ENCODE results near the gene LYPD4. TPM values are rescaled to one million over a fixed set of nuclear protein-coding genes. Genes with fewer than 3 reads are reported as not detected.

Gene LYPD4, protein sequence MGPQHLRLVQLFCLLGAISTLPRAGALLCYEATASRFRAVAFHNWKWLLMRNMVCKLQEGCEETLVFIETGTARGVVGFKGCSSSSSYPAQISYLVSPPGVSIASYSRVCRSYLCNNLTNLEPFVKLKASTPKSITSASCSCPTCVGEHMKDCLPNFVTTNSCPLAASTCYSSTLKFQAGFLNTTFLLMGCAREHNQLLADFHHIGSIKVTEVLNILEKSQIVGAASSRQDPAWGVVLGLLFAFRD
- total RNA-seq (2014; rRNA removed; shearing (Covaris generic)) (not detected in 2 replicates), total RNA-seq (2022) (not detected in 2 replicates), Bru-seq, nascent RNA (not detected), BruChase-seq, experiment 1, labeled RNA remaining after a 6-hour chase (not detected), BruChase-seq, experiment 2, labeled RNA remaining after a 2-hour chase (not detected)
- long read RNA-seq, result 0 reads

DNA sequence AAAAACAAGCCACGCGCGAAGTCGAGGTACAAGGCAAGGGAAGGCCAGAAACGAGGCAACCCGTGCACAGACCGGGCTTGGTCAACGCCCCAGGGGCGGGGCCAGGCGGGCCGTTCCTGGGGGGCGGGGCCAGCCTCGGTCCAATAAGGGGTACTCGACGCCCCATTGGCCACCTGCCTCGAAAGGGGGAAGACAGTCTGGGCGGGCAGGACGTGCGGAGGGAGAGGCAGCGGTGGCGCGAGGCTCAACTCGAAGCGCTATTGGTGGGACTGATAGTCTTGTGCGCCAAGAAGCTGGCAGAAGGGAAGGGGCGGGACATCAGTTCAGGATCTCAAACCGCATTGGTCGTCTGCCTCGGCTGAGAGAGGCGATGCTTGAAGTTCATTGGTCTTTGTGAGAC is at the start of gene LYPD4:
LYPD4 (minus strand) TSS at position 83 of the 400 bp plus-strand sequence. CDS start 5,398 bp downstream, outside the sequence.
- Histone ChIP-seq H3K79me2 (ENCODE audit: insufficient read depth, low read depth, low read length) (no peaks in the 10 kb centered on the region), H3K4me3 (ENCODE audit: low read depth, low read length, poor library complexity, severe bottlenecking) (no peak within 1 kb of the TSS), H3K4me1 (ENCODE audit: insufficient read depth, low read length, poor library complexity, severe bottlenecking) (peaks cover 5% of the 10 kb centered on the region), H3K9me3 (ENCODE audit: low read length) (no peaks in the 10 kb centered on the region), H2AFZ (ENCODE audit: low read length) (no peak within 1 kb of the TSS), H3K9me2 (ENCODE audit: insufficient read depth, low read length) (no peaks in the 10 kb centered on the region), H3K27ac (ENCODE audit: low read depth, low read length, poor library complexity, severe bottlenecking) (no peak within 1 kb of the TSS), H3K36me3 (ENCODE audit: insufficient read depth, low read length) (no peaks in the 10 kb centered on the region), H4K20me1 (ENCODE audit: insufficient read depth, low read length) (no peaks in the 10 kb centered on the region), H3K4me2 (ENCODE audit: low read length) (no peak within 1 kb of the TSS)
- no peak for TF ChIP-seq EZH2phosphoT487 (IDR thresholded peaks at IDR 0.05; ENCODE audit: borderline replicate concordance, low read depth, low read length)
- TF ChIP-seq, protein P1, sequence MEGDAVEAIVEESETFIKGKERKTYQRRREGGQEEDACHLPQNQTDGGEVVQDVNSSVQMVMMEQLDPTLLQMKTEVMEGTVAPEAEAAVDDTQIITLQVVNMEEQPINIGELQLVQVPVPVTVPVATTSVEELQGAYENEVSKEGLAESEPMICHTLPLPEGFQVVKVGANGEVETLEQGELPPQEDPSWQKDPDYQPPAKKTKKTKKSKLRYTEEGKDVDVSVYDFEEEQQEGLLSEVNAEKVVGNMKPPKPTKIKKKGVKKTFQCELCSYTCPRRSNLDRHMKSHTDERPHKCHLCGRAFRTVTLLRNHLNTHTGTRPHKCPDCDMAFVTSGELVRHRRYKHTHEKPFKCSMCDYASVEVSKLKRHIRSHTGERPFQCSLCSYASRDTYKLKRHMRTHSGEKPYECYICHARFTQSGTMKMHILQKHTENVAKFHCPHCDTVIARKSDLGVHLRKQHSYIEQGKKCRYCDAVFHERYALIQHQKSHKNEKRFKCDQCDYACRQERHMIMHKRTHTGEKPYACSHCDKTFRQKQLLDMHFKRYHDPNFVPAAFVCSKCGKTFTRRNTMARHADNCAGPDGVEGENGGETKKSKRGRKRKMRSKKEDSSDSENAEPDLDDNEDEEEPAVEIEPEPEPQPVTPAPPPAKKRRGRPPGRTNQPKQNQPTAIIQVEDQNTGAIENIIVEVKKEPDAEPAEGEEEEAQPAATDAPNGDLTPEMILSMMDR (conservative IDR thresholded peaks at IDR 0.05; ENCODE audit: low read length), result no peak
- ChIA-PET CTCF (ENCODE audit: unreplicated experiment) (no interaction called here), POLR2A (no interaction called here)
- intact Hi-C loops (cut with micrococcal nuclease; ENCODE audit: unreplicated experiment), result no loop called here
- no TSS peak for BruUV-seq (replicated peaks)
- DNase-seq (ENCODE audit: low spot score), result no peak

DNA sequence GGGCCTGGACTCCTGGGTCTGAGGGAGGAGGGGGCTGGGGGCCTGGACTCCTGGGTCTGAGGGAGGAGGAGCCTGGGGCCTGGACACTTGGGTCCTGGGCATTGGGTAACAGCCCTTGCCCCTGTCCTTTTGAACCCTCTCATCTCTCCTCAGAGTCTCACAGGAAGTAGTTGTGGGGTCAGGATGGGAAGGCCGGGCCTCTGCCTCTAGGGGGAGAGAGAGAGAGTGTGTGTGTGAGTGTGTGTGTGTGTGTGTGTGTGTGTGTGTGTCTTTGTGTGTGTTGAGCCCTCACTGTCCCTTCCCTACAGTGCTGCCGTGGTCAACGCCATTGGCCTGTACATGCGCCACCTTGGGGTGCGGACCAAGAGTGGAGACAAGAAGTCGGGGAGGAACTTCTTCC is 49.4 kb upstream of the LYPD4 start:
- Histone ChIP-seq H3K4me3 (ENCODE audit: low read depth, low read length, poor library complexity, severe bottlenecking) (no peak overlapping the region), H3K79me2 (ENCODE audit: insufficient read depth, low read depth, low read length) (no peaks in the 10 kb centered on the region), H2AFZ (ENCODE audit: low read length) (no peak overlapping the region), H3K4me1 (ENCODE audit: insufficient read depth, low read length, poor library complexity, severe bottlenecking) (peaks cover 30% of the 10 kb centered on the region), H3K27ac (ENCODE audit: low read depth, low read length, poor library complexity, severe bottlenecking) (peak overlapping the region; percentile 6), H3K4me2 (ENCODE audit: low read length) (no peak overlapping the region), H3K9me3 (ENCODE audit: low read length) (no peaks in the 10 kb centered on the region), H3K9me2 (ENCODE audit: insufficient read depth, low read length) (no peaks in the 10 kb centered on the region), H3K36me3 (ENCODE audit: insufficient read depth, low read length) (peaks cover 88% of the 10 kb centered on the region), H4K20me1 (ENCODE audit: insufficient read depth, low read length) (no peaks in the 10 kb centered on the region)
- ChIA-PET CTCF (ENCODE audit: unreplicated experiment) (no interaction called here), POLR2A (interaction anchor here (0.5 kb wide), 1 partner anchor 1709 kb away, joined by 3 read pairs; no protein-coding TSS in a partner anchor)
- TF ChIP-seq, protein P1 (conservative IDR thresholded peaks at IDR 0.05; ENCODE audit: low read length), result peak; percentile 51
- no peak for TF ChIP-seq EZH2phosphoT487 (IDR thresholded peaks at IDR 0.05; ENCODE audit: borderline replicate concordance, low read depth, low read length)
- intact Hi-C loops (cut with micrococcal nuclease; ENCODE audit: unreplicated experiment), result no loop called here
- no TSS peak for BruUV-seq (replicated peaks)
- peak; percentile 60 for DNase-seq (ENCODE audit: low spot score)

Measured in OCI-LY7 (cell line).